GM23338 (cell line): ENCODE results near the gene RIMS4.

Source experiments
- CTCF ChIP-seq, 2 experiments: fragments of 200-600 bp in 1 of 2; sonication (generic) in 1 of 2; conservative IDR thresholded peaks; 2 replicates each; pipeline versions ENCODE4 v1.5.1 to v1.6.1; 2016 to 2017; ENCODE audit warnings: antibody characterized with exemption in 2 of 2, low read depth in 2 of 2, mild to moderate bottlenecking in 2 of 2, moderate library complexity in 1 of 2
- EZH2 ChIP-seq: fragments of 200-600 bp; sonication (generic); IDR thresholded peaks from one replicate; pipeline ENCODE4 v1.8.0; 2017; ENCODE audit warnings: antibody characterized with exemption, mild to moderate bottlenecking, low read depth; ENCODE audit not compliant: unreplicated experiment
- NANOG ChIP-seq: IDR thresholded peaks from 2 replicates; pipeline ENCODE4 v1.6.1; 2016; ENCODE audit warnings: antibody characterized with exemption, borderline replicate concordance
- POLR2AphosphoS5 ChIP-seq: IDR thresholded peaks from 2 replicates; pipeline ENCODE4 v1.6.1; 2016; ENCODE audit warnings: antibody characterized with exemption, low read depth
- REST ChIP-seq: IDR thresholded peaks from one replicate; pipeline ENCODE4 v1.6.1; 2018; ENCODE audit warnings: antibody characterized with exemption; ENCODE audit not compliant: unreplicated experiment

- TF ChIP-seq EZH2 (no peak), CTCF (conservative IDR thresholded peaks at IDR 0.05; ENCODE audit: low read depth in 2 of 2) (no peak), REST (no peak), NANOG (no peak), POLR2AphosphoS5 (no peak)
These were observed 88.6 kb downstream of the RIMS4 start for GRCh38 chr20:44721785-44722054.
